K562 (cell line): Measurements from ENCODE around the gene CRYM. TPM values are rescaled to one million over a fixed set of nuclear protein-coding genes. Genes with fewer than 3 reads are reported as not detected.

ENCODE experiments used
- ATAC-seq: fragments of 200-7000 bp; cut with Tn5 transposase; 3 replicates; pipeline ENCODE4 v1.9.1; 2020; ENCODE audit warnings: moderate library complexity
- BruUV-seq: library from RNA; stranded (reverse); fragments of 400-500 nt; replicated peaks from 2 replicates; lab custom pipeline; 2021; lab: Mats Ljungman, UMichigan
- CTCF ChIA-PET: fragments of 300-600 bp; formaldehyde crosslinking; extraction: SDS; loops from one replicate; lab custom pipeline; 2021; ENCODE audit warnings: low intra/inter-chr PET ratio; lab: Yijun Ruan, JAX
- POLR2A ChIA-PET: fragments of 300-600, 350-650 bp; sonication (Branson Sonifier 250); formaldehyde crosslinking; extraction: SDS; loops from one replicate; lab custom pipeline; 2021; ENCODE audit warnings: antibody characterized with exemption, inconsistent platforms; lab: Yijun Ruan, JAX
- DNase-seq, 4 experiments: peaks; one replicate each; pipeline versions ENCODE4 v3.0.0 to v3.0.0-alpha.2; 2011 to 2018; ENCODE audit warnings: low spot score in 3 of 4, mixed read lengths in 3 of 4; ENCODE audit errors: extremely low read depth in 1 of 4
- FAIRE-seq: peaks from 2 replicates; lab custom pipeline; 2011; peaks lifted over from hg19 to GRCh38; lab: Jason Lieb, UNC
- H2AFZ ChIP-seq: 2 replicates; pipeline ENCODE4 v1.6.0; 2011; ENCODE audit warnings: low read depth, low read length, control low read depth, inconsistent platforms
- H3K27ac ChIP-seq: fragments of 200-600 bp; 3 replicates; pipeline ENCODE4 v1.8.0; 2011; ENCODE audit warnings: low read depth, mild to moderate bottlenecking, control low read depth, inconsistent platforms, low read length, moderate library complexity, mixed read lengths; ENCODE audit errors: extremely low read depth
- H3K27me3 ChIP-seq, 2 experiments: fragments of 300-600 bp in 1 of 2; 2 replicates in 1 of 2; 3 replicates in 1 of 2; pipeline versions ENCODE4 v1.6.0 to v1.8.0; 2011; ENCODE audit warnings: inconsistent platforms in 2 of 2, low read length in 2 of 2, mild to moderate bottlenecking in 1 of 2, mixed read lengths in 1 of 2, moderate library complexity in 1 of 2; ENCODE audit not compliant: control insufficient read depth in 2 of 2, insufficient read depth in 2 of 2
- H3K36me3 ChIP-seq: fragments of 300-600 bp; 3 replicates; pipeline ENCODE4 v1.8.0; 2011; ENCODE audit warnings: mild to moderate bottlenecking, low read length, inconsistent platforms; ENCODE audit not compliant: control insufficient read depth, insufficient read depth
- H3K4me1 ChIP-seq, 2 experiments: fragments of 200-600 bp in 1 of 2; replicated peaks in 1 of 2; 2 replicates in 1 of 2; 3 replicates in 1 of 2; pipeline versions ENCODE4 v1.5.1 to v1.8.0; 2011; ENCODE audit warnings: inconsistent platforms in 2 of 2, low read length in 2 of 2, mild to moderate bottlenecking in 1 of 2, mixed read lengths in 1 of 2, moderate library complexity in 1 of 2; ENCODE audit not compliant: control insufficient read depth in 2 of 2, insufficient read depth in 2 of 2
- H3K4me2 ChIP-seq: 2 replicates; pipeline ENCODE4 v1.6.1; 2011; ENCODE audit warnings: low read length, control low read depth, inconsistent platforms, mixed read lengths; ENCODE audit not compliant: insufficient read depth
- H3K4me3 ChIP-seq: fragments of 200-600 bp; sonication (generic), shearing (Covaris generic); 2 replicates; pipeline ENCODE4 v1.5.1; 2016; ENCODE audit warnings: control low read depth, inconsistent platforms
- H3K79me2 ChIP-seq: fragments of 200-600 bp; 3 replicates; pipeline ENCODE4 v1.8.0; 2011; ENCODE audit warnings: low read length, inconsistent platforms; ENCODE audit not compliant: control insufficient read depth, insufficient read depth
- H3K9ac ChIP-seq, 2 experiments: 2 replicates each; pipeline versions ENCODE4 v1.6.0 to v1.6.1; 2011; ENCODE audit warnings: low read depth in 2 of 2, low read length in 2 of 2, control low read depth in 1 of 2, inconsistent platforms in 1 of 2, mild to moderate bottlenecking in 1 of 2, mixed read lengths in 1 of 2; ENCODE audit not compliant: insufficient read depth in 1 of 2
- H3K9me1 ChIP-seq: one replicate; pipeline ENCODE4 v1.6.0; 2011; ENCODE audit warnings: inconsistent platforms, mild to moderate bottlenecking, low read length, moderate library complexity; ENCODE audit not compliant: control insufficient read depth, insufficient read depth
- H3K9me3 ChIP-seq: replicated peaks from 2 replicates; pipeline ENCODE4 v1.5.1; 2011; ENCODE audit warnings: low read depth, low read length, inconsistent platforms; ENCODE audit not compliant: control insufficient read depth, insufficient read depth
- H4K20me1 ChIP-seq: replicated peaks from 2 replicates; pipeline ENCODE4 v1.6.1; 2011; ENCODE audit warnings: low read length, inconsistent platforms, mixed read lengths; ENCODE audit not compliant: control insufficient read depth, insufficient read depth
- JUND ChIP-seq, 2 experiments: IDR thresholded peaks; 2 replicates in 1 of 2; 3 replicates in 1 of 2; pipeline ENCODE4 v1.6.1; 2011; ENCODE audit warnings: borderline replicate concordance in 2 of 2, low read depth in 2 of 2, low read length in 2 of 2, improper control_type of control experiment in 1 of 2, missing biosample characterization in 1 of 2, missing genetic modification characterization in 1 of 2, missing genetic modification reagents in 1 of 2
- KAT8 ChIP-seq: fragments of 450-650 bp; IDR thresholded peaks from 2 replicates; pipeline ENCODE4 v1.6.1; 2016; ENCODE audit warnings: low read depth, mild to moderate bottlenecking
- MCM5 ChIP-seq: fragments of 450-650 bp; IDR thresholded peaks from 2 replicates; pipeline ENCODE4 v1.6.1; 2016; ENCODE audit warnings: low read depth
- NFXL1 ChIP-seq: fragments of 450-650 bp; formaldehyde crosslinking; IDR thresholded peaks from 2 replicates; pipeline ENCODE4 v1.4.0; 2021; ENCODE audit warnings: mild to moderate bottlenecking
- XRCC3 ChIP-seq: fragments of 450-650 bp; IDR thresholded peaks from 2 replicates; pipeline ENCODE4 v1.6.1; 2017; ENCODE audit warnings: mild to moderate bottlenecking, moderate library complexity
- WGBS: fragments of 100-300 bp; shearing (Covaris generic); methylation state at CpG from one replicate; pipeline ENCODE4 v1.1.6; 2016; ENCODE audit warnings: low coverage, mixed read lengths; ENCODE audit not compliant: insufficient coverage; ENCODE audit errors: missing lambda C conversion rate; 5-methylcytosine and 5-hydroxymethylcytosine counted together
- in situ Hi-C: fragments of 300-500 bp; cut with MboI; formaldehyde crosslinking; loops from 4 replicates; pipeline ENCODE4 v1.15.0; 2018; ENCODE audit warnings: inconsistent platforms, mixed read lengths
- intact Hi-C: fragments of 100-400 bp; cut with micrococcal nuclease; formaldehyde crosslinking; loops from 2 replicates; pipeline ENCODE4 v1.14.2; 2022
- polyA plus RNA-seq, 8 experiments: library from polyadenylated mRNA; depleted of rRNA in 4 of 8; stranded (reverse) in 5 of 8; unstranded in 3 of 8; fragments of >200 nt; fragmentation: Nextera tagmentation in 2 of 8; fragmentation: Illumina TruSeq in 1 of 8; extraction: Ambion mirVana in 2 of 8; extraction: Trizol in 1 of 8; gene quantifications; 2 replicates each; pipeline versions ENCODE4 v1.2.1 to v1.2.3, GENCODE V29; 2011 to 2014; ENCODE audit warnings: inconsistent platforms in 1 of 8, missing spikeins in 1 of 8
- total RNA-seq, 7 experiments: library from RNA; depleted of rRNA in 6 of 7; stranded (reverse); fragments of >200 nt in 6 of 7; fragmentation: Illumina TruSeq in 2 of 7; extraction: Trizol in 2 of 7; gene quantifications; 2 replicates each; pipeline versions ENCODE4 v1.2.1 to v1.2.3, GENCODE V29; 2011 to 2021; ENCODE audit warnings: low replicate concordance in 1 of 7

The CRYM gene
- total and polyA plus RNA-seq, 9 of the 15 experiments (the other 6 are each of a cell fraction or from before 2014, with no cell fraction given), result 0.08 to 0.98 (median 0.47) TPM

DNA sequence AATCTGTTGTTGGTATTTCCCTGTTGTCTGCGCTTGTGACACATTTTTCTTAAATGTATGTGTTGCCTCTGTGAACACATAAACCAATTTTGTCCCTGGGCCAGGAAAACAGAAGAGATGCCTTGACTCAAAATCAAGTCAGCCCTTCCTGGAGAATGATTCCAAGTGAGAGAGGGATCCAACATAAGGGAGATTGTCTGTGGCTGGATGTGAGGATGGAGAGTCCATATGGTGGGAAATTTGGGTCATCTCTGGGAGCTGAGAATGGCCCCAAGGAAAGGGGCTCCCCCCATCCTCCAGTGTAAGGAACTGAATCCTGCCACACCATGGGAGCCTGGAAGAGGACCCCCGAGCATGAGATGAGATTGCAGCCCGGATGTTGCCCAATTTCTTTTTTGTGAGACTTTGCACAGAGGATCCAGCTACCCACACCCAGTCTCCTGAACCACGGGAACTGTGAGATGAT, 13.5 kb downstream of the CRYM start:
- in situ Hi-C loops (no loop called here), intact Hi-C loops (no loop called here)
- Histone ChIP-seq H3K9me1 (no peaks in the 10 kb centered on the region), H4K20me1 (no peaks in the 10 kb centered on the region), H3K4me2 (no peak overlapping the region), H3K36me3 (no peaks in the 10 kb centered on the region), H3K27me3 (no peaks in the 10 kb centered on the region), H3K4me3 (no peak overlapping the region), H2AFZ (peak overlapping the region; percentile 6; the same call in 1 of the 2 replicates), H3K79me2 (no peaks in the 10 kb centered on the region), H3K9ac (no peak overlapping the region), H3K4me1 (peaks cover 29% of the 10 kb centered on the region in 2 experiments), H3K27ac (no peak overlapping the region), H3K9me3 (no peaks in the 10 kb centered on the region)
- CTCF ChIA-PET, result no interaction called here
- no peak for FAIRE-seq
- BruUV-seq, result no TSS peak
- POLR2A ChIA-PET, result interaction anchor here (1.0 to 1.4 kb wide), 3 partner anchors 9 to 34 kb away, joined by 3 to 5 read pairs (median 4); partner anchors contain the start of gene CRYM
- WGBS, result 63% methylated on average over 4 of the region's 4 CpGs
- no peak for DNase-seq
- ATAC-seq, result no peak
- TF ChIP-seq NFXL1 (CRISPR knock-in tag) (no peak), KAT8 (no peak), XRCC3 (no peak), MCM5 (no peak), JUND (IDR thresholded peaks at IDR 0.05; ENCODE audit: borderline replicate concordance, low read depth, low read length) (no peak), JUND (tag; IDR thresholded peaks at IDR 0.05; ENCODE audit: borderline replicate concordance, low read depth, low read length) (no peak)
- TF ChIP-seq, all 486 proteins: peak for 0
